ENCODE results near the gene DUSP16. TPM values are rescaled to one million over a fixed set of nuclear protein-coding genes. Genes with fewer than 3 reads are reported as not detected.

The DUSP16 gene
- total and polyA plus RNA-seq, 2 experiments from 2014 or later: 11.7 to 59.4 TPM

GRCh38 chr12:12441843-12442461 lies 120.7 kb downstream of the DUSP16 start:
- Mint-ChIP-seq H3K9me3 (no peaks in the 10 kb centered on the region), H3K4me1 (peaks cover 15% of the 10 kb centered on the region), H3K36me3 (ENCODE audit: low read depth) (peaks cover 4% of the 10 kb centered on the region), H3K27ac (no peak overlapping the region), H3K4me3 (no peak overlapping the region), H3K27me3 (ENCODE audit: insufficient read depth, low read depth, poor library complexity) (peaks cover 7% of the 10 kb centered on the region)
- no peak overlapping the region for H3K4me2 ChIP-seq
- ATAC-seq (no peak), DNase-seq (ENCODE audit: low spot score) (no peak)
- no peaks in the 10 kb centered on the region for H3F3A ChIP-seq (replicated peaks; ENCODE audit: low read depth)
- no peaks in the 10 kb centered on the region; the same call in 1 of the 2 replicates for H4K20me1 ChIP-seq (replicated peaks; ENCODE audit: insufficient read depth)
- no peaks in the 10 kb centered on the region for H3K79me2 ChIP-seq (replicated peaks; ENCODE audit: insufficient read depth)
- no peaks in the 10 kb centered on the region for H3K9me2 ChIP-seq (ENCODE audit: insufficient read depth)
- peaks cover 9% of the 10 kb centered on the region for H3K4me1 ChIP-seq (ENCODE audit: insufficient read depth)
- no peak overlapping the region for H3K4me3 ChIP-seq
- H3K27ac ChIP-seq (ENCODE audit: low read depth): no peak overlapping the region
- TF ChIP-seq ZNF331 (CRISPR knock-in tag; IDR thresholded peaks at IDR 0.05; ENCODE audit: low read depth) (no peak), ETS1 (IDR thresholded peaks at IDR 0.05) (no peak), CTCF (conservative IDR thresholded peaks at IDR 0.05; ENCODE audit: low read depth in 2 of 2) (no peak), CREB1 (CRISPR knock-in tag; IDR thresholded peaks at IDR 0.05; ENCODE audit: low read depth) (no peak), NANOG (IDR thresholded peaks at IDR 0.05; ENCODE audit: borderline replicate concordance) (no peak), ZNF462 (CRISPR knock-in tag; IDR thresholded peaks at IDR 0.05) (no peak), REST (IDR thresholded peaks at IDR 0.05; ENCODE audit: unreplicated experiment) (no peak), JUNB (IDR thresholded peaks at IDR 0.05; ENCODE audit: unreplicated experiment) (no peak)
- no peaks in the 10 kb centered on the region for H3K27me3 ChIP-seq (ENCODE audit: insufficient read depth)
- H3K36me3 ChIP-seq (ENCODE audit: insufficient read depth): no peaks in the 10 kb centered on the region
- H2AFZ ChIP-seq: no peak overlapping the region

Measured in GM23338 (cell line).